NB4 (cell line): ENCODE data around the gene DBET.
"Not testable (repeated sequence)": the region's sequence is repeated elsewhere in the genome, so short reads cannot be mapped to it uniquely, and the experiment has no call there.

Source experiments
- CTCF ChIP-seq: IDR thresholded peaks from one replicate; pipeline ENCODE4 v1.5.1; 2012; ENCODE audit warnings: low read depth, low read length
- MAX ChIP-seq: IDR thresholded peaks from 2 replicates; pipeline ENCODE4 v1.6.1; 2011; ENCODE audit warnings: low read depth, low read length
- MYC ChIP-seq: IDR thresholded peaks from 2 replicates; pipeline ENCODE4 v1.6.1; 2011; ENCODE audit warnings: low read depth, low read length
- POLR2A ChIP-seq: IDR thresholded peaks from 2 replicates; pipeline ENCODE4 v1.6.1; 2011; ENCODE audit warnings: mild to moderate bottlenecking; ENCODE audit not compliant: insufficient read length; ENCODE audit errors: extremely low read depth

GRCh38 chr4:190058997-190059396 is 5.3 kb upstream of the DBET start:
- not testable (repeated sequence) for TF ChIP-seq POLR2A, CTCF, MAX, MYC
